Measurements from ENCODE around the gene LAMB4.
A peak's percentile ranks its signal among the peaks of the same experiment; 100 is the strongest.

LAMB4 gene

GRCh38 chr7:108004220-108005142, 125.7 kb downstream of the LAMB4 start:
- H3K27me3 ChIP-seq = peaks cover 100% of the 10 kb centered on the region
- no peak for TF ChIP-seq CTCF (IDR thresholded peaks at IDR 0.05)
- no peak overlapping the region for H3K4me3 ChIP-seq (ENCODE audit: low read depth in 1 of 2, low read length in 1 of 2)
- H3K4me1 ChIP-seq (ENCODE audit: control insufficient read depth in 1 of 2, insufficient read depth in 1 of 2, low read depth in 1 of 2, low read length in 1 of 2) = peaks cover 23 to 26% of the 10 kb centered on the region in 2 experiments
- no peaks in the 10 kb centered on the region for H3K36me3 ChIP-seq
- no peak overlapping the region for H3K27ac ChIP-seq
- H3K9me3 ChIP-seq = no peaks in the 10 kb centered on the region

GRCh38 chr7:108003599-108003935, 126.6 kb downstream of the LAMB4 start:
- Histone ChIP-seq H3K27ac (no peak overlapping the region), H3K4me3 (ENCODE audit: low read depth in 1 of 2, low read length in 1 of 2) (peak overlapping the region; percentile 48 to 57), H3K9me3 (no peaks in the 10 kb centered on the region), H3K4me1 (ENCODE audit: control insufficient read depth in 1 of 2, insufficient read depth in 1 of 2, low read depth in 1 of 2, low read length in 1 of 2) (peaks cover 23 to 26% of the 10 kb centered on the region in 2 experiments), H3K27me3 (peaks cover 100% of the 10 kb centered on the region), H3K36me3 (no peaks in the 10 kb centered on the region)
- TF ChIP-seq CTCF (IDR thresholded peaks at IDR 0.05) = no peak

GRCh38 chr7:108002726-108003598, 127.2 kb downstream of the LAMB4 start, which contains the start of gene LAMB1:
LAMB1 (minus strand) TSS chr7:108003161; CDS start chr7:108002885, 276 bp downstream.
- Histone ChIP-seq H3K9me3 (no peaks in the 10 kb centered on the region), H3K4me1 (ENCODE audit: control insufficient read depth in 1 of 2, insufficient read depth in 1 of 2, low read depth in 1 of 2, low read length in 1 of 2) (peaks cover 23 to 26% of the 10 kb centered on the region in 2 experiments), H3K27ac (no peak within 1 kb of the TSS), H3K4me3 (ENCODE audit: low read depth in 1 of 2, low read length in 1 of 2) (peak within 1 kb of the TSS; percentile 48 to 57), H3K36me3 (no peaks in the 10 kb centered on the region), H3K27me3 (peaks cover 100% of the 10 kb centered on the region)
- TF ChIP-seq CTCF (IDR thresholded peaks at IDR 0.05) = no peak

- H3K4me3 ChIP-seq (ENCODE audit: low read depth in 1 of 2, low read length in 1 of 2) = peak overlapping the region; percentile 48 to 57
- no peaks in the 10 kb centered on the region for H3K36me3 ChIP-seq
- H3K27ac ChIP-seq = no peak overlapping the region
- no peak for TF ChIP-seq CTCF (IDR thresholded peaks at IDR 0.05)
- H3K4me1 ChIP-seq (ENCODE audit: control insufficient read depth in 1 of 2, insufficient read depth in 1 of 2, low read depth in 1 of 2, low read length in 1 of 2) = peaks cover 23 to 26% of the 10 kb centered on the region in 2 experiments
- no peaks in the 10 kb centered on the region for H3K9me3 ChIP-seq
- peaks cover 100% of the 10 kb centered on the region for H3K27me3 ChIP-seq
Measured at GRCh38 chr7:108001764-108002725, 128.1 kb downstream of the LAMB4 start.

Measured in neutrophil (primary cell).